ENCODE data around the gene MTERF1. TPM values are rescaled to one million over a fixed set of nuclear protein-coding genes. Genes with fewer than 3 reads are reported as not detected.
"Not testable (repeated sequence)": the region's sequence is repeated elsewhere in the genome, so short reads cannot be mapped to it uniquely, and the experiment has no call there.

The MTERF1 gene
- total RNA-seq, 1 experiment from 2014 or later = 16.0 TPM

GRCh38 chr7:91887336-91888213, 7.1 kb upstream of the MTERF1 start:
- DNase-seq (ENCODE audit: low read depth) = not testable (repeated sequence)

GRCh38 chr7:91883676-91884362, 3.3 kb upstream of the MTERF1 start:
- DNase-seq (ENCODE audit: low read depth) = peak; percentile 29

GRCh38 chr7:91880016-91880412, 488 bp downstream of the MTERF1 start:
- DNase-seq (ENCODE audit: low read depth) = peak; percentile 14

GRCh38 chr7:91876391-91877133, 3.9 kb downstream of the MTERF1 start:
- DNase-seq (ENCODE audit: low read depth) = peak; percentile 20

- peak; percentile 7 for DNase-seq (ENCODE audit: low read depth)
Observed at GRCh38 chr7:91875851-91876250, 4.7 kb downstream of the MTERF1 start.

GRCh38 chr7:91872928-91873327, 7.6 kb downstream of the MTERF1 start:
- no peak for DNase-seq (ENCODE audit: low read depth)

- DNase-seq (ENCODE audit: low read depth) = no peak
Observed at GRCh38 chr7:91872069-91872468, 8.4 kb downstream of the MTERF1 start.

GRCh38 chr7:91869661-91870060, 10.8 kb downstream of the MTERF1 start:
- DNase-seq (ENCODE audit: low read depth) = no peak

GRCh38 chr7:91866599-91867148, 13.8 kb downstream of the MTERF1 start:
- DNase-seq (ENCODE audit: low read depth) = no peak

GRCh38 chr7:91865511-91865910, 15.0 kb downstream of the MTERF1 start:
- no peak for DNase-seq (ENCODE audit: low read depth)

GRCh38 chr7:91864604-91865003, 15.9 kb downstream of the MTERF1 start:
- not testable (repeated sequence) for DNase-seq (ENCODE audit: low read depth)

- no peak for DNase-seq (ENCODE audit: low read depth)
Observed at GRCh38 chr7:91864070-91864469, 16.4 kb downstream of the MTERF1 start.

GRCh38 chr7:91852263-91852741, 28.2 kb downstream of the MTERF1 start:
- DNase-seq (ENCODE audit: low read depth) = peak; percentile 47

GRCh38 chr7:91850455-91850854, 30.0 kb downstream of the MTERF1 start:
- DNase-seq (ENCODE audit: low read depth) = peak; percentile 21

GRCh38 chr7:91847876-91848588, 32.5 kb downstream of the MTERF1 start:
- no peak for DNase-seq (ENCODE audit: low read depth)

- DNase-seq (ENCODE audit: low read depth) = no peak
Observed at GRCh38 chr7:91847231-91847630, 33.3 kb downstream of the MTERF1 start.

- peak; percentile 29 for DNase-seq (ENCODE audit: low read depth)
Observed at GRCh38 chr7:91846436-91846835, 34.1 kb downstream of the MTERF1 start.

GRCh38 chr7:91843831-91844230, 36.7 kb downstream of the MTERF1 start:
- no peak for DNase-seq (ENCODE audit: low read depth)

GRCh38 chr7:91838439-91838838, 42.1 kb downstream of the MTERF1 start:
- DNase-seq (ENCODE audit: low read depth) = no peak

GRCh38 chr7:91837397-91838070, 43.0 kb downstream of the MTERF1 start:
- DNase-seq (ENCODE audit: low read depth) = no peak
